ENCODE measurements around the gene RNF213.

DNA sequence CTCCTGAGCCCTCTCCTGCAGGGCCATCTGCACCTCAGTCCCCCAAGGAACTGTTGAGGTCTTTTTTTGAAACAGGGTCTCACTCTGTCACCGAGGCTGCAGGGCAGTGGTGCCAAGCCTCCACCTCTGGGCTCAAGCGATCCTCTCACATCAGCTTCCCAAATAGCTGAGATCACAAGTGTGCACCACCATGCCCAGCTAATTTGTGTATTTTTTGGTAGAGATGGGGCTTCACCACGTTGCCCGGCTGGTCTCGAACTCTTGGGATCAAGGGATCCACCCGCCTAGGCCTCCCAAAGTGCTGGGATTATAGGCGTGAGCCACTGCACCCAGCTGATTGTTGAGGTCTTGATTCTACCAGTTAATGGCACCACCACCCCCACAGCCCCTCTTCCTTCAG lies 126.4 kb downstream of the RNF213 start:
- TF ChIP-seq, protein P1, sequence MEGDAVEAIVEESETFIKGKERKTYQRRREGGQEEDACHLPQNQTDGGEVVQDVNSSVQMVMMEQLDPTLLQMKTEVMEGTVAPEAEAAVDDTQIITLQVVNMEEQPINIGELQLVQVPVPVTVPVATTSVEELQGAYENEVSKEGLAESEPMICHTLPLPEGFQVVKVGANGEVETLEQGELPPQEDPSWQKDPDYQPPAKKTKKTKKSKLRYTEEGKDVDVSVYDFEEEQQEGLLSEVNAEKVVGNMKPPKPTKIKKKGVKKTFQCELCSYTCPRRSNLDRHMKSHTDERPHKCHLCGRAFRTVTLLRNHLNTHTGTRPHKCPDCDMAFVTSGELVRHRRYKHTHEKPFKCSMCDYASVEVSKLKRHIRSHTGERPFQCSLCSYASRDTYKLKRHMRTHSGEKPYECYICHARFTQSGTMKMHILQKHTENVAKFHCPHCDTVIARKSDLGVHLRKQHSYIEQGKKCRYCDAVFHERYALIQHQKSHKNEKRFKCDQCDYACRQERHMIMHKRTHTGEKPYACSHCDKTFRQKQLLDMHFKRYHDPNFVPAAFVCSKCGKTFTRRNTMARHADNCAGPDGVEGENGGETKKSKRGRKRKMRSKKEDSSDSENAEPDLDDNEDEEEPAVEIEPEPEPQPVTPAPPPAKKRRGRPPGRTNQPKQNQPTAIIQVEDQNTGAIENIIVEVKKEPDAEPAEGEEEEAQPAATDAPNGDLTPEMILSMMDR (IDR thresholded peaks at IDR 0.05; ENCODE audit: insufficient read depth, low read length, poor library complexity, severe bottlenecking) = no peak
- TF ChIP-seq EZH2phosphoT487 (conservative IDR thresholded peaks at IDR 0.05; ENCODE audit: low read length) = no peak

Measured in SU-DHL-6 (cell line).